Transverse colon (tissue), 4 donors: ENCODE measurements around the gene PKP4.

ENCODE experiments used
- CTCF ChIP-seq, 5 experiments: fragments of 200-600 bp in 3 of 5; fragments of 450-650 bp in 2 of 5; sonication (generic) in 3 of 5; IDR thresholded peaks; 1 replicate in 2 of 5; 2 replicates in 3 of 5; pipeline ENCODE4 v1.5.1; 2016 to 2017; ENCODE audit warnings: antibody characterized with exemption in 5 of 5, inconsistent platforms in 3 of 5, mild to moderate bottlenecking in 2 of 5, moderate library complexity in 1 of 5
- EP300 ChIP-seq: sonication (generic); formaldehyde crosslinking; IDR thresholded peaks from one replicate; pipeline ENCODE4 v1.6.1; 2017; ENCODE audit warnings: antibody characterized with exemption, low read depth
- POLR2A ChIP-seq: fragments of 450-650 bp; IDR thresholded peaks from one replicate; pipeline ENCODE4 v1.6.1; 2016; ENCODE audit warnings: antibody characterized with exemption, mild to moderate bottlenecking, moderate library complexity
- POLR2AphosphoS5 ChIP-seq, 3 donors: sonication (generic); formaldehyde crosslinking; IDR thresholded peaks; one replicate each; pipeline ENCODE4 v1.6.1; 2016; ENCODE audit warnings: antibody characterized with exemption in 3 of 3

- TF ChIP-seq EP300 = no peak
- TF ChIP-seq CTCF (IDR thresholded peaks at IDR 0.05) = no peak
- TF ChIP-seq POLR2A = no peak
- no peak for TF ChIP-seq POLR2AphosphoS5 (IDR thresholded peaks at IDR 0.05)
These were observed 147.2 kb downstream of the PKP4 start for GRCh38 chr2:158603986-158604385.
